DLD1 (cell line): ENCODE data around the gene KRTAP5-4.
"Not testable (repeated sequence)": the region's sequence is repeated elsewhere in the genome, so short reads cannot be mapped to it uniquely, and the experiment has no call there.

Source experiments
- in situ Hi-C: cut with HindIII; loops from 2 replicates; pipeline ENCODE4 v1.10.0; 2017; ENCODE audit warnings: low sequenced_read_pairs

KRTAP5-4 gene

DNA sequence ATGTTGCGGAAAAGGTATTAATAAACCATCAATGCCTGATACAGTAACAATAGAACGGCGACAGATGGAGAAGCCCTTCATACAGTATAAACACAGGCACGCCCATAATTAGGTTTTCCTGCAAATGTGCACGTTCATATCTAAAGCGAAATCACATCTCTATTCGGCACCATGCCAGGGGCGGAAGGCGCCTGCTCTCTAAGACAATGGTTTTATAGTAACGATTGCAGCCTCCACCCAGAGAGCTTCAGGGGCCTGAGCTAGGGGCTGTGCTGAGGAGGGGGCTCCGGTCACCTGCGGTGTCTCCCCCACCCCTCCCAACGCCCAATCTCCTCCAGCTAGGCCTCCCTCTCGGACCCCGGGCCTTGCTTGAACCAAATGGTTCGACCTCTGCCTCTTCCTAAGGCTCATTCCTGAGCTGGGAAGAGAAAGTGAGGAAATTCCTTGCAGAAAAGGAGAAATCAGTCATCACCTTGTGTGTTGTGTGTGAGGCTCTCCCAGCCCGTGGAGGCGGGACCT is 17.2 kb upstream of the KRTAP5-4 start:
- in situ Hi-C loops, result no loop called here

GRCh38 chr11:1638344-1638743 is 16.4 kb upstream of the KRTAP5-4 start:
- in situ Hi-C loops, result no loop called here

DNA sequence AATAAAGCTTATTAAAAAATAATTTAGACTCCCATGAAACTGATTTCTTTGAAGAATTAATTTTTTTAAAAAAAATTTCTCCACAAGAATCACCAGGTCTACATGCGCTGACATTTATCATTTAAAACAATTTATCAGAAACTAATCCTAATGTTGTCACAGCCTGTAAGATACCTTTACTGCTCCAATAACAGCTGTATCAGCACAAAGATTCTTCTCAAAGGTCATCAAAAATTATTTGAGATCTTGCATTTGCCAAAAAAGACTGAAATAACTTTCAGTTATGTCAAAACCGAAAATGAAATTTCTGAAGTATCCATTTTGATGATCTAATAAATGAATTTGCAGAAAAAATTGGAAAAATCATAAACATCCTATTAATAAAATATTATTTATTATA is 15.7 kb upstream of the KRTAP5-4 start:
- in situ Hi-C loops, result no loop called here

- in situ Hi-C loops, result no loop called here
Observed at GRCh38 chr11:1636291-1636950, 14.5 kb upstream of the KRTAP5-4 start.

GRCh38 chr11:1633864-1634263 is 11.9 kb upstream of the KRTAP5-4 start:
- in situ Hi-C loops, result no loop called here

DNA sequence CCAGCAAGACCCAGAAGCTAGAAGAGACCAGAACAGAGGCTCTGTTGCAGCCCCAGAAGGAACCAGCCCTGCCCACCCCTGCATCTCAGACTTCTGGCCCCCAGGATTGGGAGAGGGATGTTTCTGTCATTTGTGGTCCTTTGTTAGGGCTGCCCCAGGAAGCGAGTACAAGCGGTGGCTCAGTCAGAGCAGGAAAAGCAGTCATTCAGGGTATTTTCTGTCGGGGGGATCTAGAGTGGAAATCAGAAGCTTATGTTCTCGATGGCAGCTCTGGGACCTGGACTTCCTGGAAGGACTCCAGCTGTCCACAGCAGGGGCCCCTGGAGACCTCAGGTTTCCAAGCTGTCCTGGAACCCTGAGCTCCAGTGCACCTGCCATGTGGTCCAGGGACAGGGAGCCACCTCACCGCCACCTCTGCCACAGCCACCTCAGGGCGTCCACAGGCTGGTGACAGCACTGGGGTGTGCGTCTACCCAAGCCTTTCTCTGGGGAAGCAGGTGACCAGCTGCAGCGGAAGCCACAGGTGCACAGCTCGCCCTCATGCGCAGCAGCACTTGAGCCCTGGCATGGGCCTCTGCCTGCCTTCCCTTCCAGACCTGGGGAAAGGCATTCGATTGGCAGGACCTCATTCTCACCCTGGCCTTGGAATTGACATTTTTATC is 10.2 kb upstream of the KRTAP5-4 start:
- in situ Hi-C loops, result no loop called here

GRCh38 chr11:1631066-1631568 is 9.2 kb upstream of the KRTAP5-4 start:
- in situ Hi-C loops, result no loop called here

- in situ Hi-C loops, result no loop called here
Observed at GRCh38 chr11:1630271-1630670, 8.3 kb upstream of the KRTAP5-4 start.

- in situ Hi-C loops, result loop anchor here (10.0 kb wide), 1 partner anchor 515 kb away; no protein-coding TSS in a partner anchor
Observed at GRCh38 chr11:1629326-1630185, 7.6 kb upstream of the KRTAP5-4 start, which contains the start of gene KRTAP5-5. Gene KRTAP5-5 (plus strand): TSS chr11:1629775. CDS start chr11:1629841, 66 bp downstream.

DNA sequence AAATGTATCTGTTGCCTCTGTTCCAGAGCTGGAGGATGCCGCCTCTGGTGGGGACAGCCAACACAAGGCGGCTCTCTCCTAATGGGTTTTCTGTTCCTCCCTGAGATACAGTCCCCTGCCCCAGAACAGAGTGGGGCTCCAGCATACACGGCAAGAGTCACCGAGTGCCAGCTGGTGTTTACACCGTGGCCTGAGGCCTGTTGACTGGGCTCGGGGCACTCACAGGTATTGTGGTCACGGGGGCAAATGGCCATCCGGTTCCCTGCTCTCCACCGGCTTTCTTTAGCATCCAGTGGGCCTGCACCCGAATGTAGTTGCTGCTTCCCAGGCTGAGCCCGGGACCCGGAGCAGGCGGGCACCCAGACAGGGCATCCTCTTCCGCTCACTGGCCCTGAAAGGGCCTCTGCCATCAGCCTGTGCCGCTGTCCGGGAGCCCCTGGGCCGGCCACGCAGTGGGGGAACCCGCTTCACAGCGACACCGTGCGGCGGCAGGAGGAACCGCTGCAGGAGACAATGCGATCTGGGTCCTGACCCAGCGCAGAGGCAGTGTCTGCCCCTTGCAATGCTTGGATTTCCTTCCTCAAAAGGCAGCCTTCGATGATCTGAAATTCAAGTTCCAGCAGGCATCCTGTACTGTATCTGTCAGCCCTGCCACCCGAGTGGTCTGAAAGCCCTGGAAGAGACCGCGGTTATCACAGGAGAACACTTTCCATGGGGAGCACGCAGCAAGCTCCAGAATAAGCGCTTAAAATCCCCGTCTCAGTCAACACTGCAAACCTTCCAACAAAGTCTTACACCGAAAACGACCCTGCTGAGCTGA is 6.8 kb upstream of the KRTAP5-4 start:
- in situ Hi-C loops, result loop anchor here (10.0 kb wide), 1 partner anchor 516 kb away; no protein-coding TSS in a partner anchor

DNA sequence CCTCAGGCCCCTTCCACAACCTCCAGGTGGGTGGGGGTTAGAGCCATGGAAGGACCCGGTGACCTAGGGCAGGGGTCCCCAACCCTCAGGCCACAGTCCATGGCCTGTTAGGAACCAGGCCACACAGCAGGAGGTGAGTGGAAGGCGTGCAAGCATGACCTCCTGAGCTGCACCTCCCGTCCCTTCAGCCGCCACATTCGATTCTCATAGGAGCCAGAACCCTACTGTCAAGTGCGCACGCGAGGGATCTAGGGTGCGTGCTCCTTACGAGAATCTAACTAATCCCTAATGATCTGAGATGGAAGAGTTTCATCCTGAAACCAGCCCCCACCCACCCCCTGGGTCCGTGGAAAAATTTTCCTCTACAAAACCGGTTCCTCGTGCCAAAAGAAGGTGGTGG is 3.6 kb upstream of the KRTAP5-4 start:
- in situ Hi-C loops, result loop anchor here (10.0 kb wide), 1 partner anchor 519 kb away; no protein-coding TSS in a partner anchor

- in situ Hi-C loops, result loop anchor here (5.0 to 10.0 kb wide), 2 partner anchors 87 to 520 kb away; no protein-coding TSS in a partner anchor
Observed at GRCh38 chr11:1624621-1625020, 2.7 kb upstream of the KRTAP5-4 start.

- in situ Hi-C loops, result loop anchor here (5.0 to 10.0 kb wide), 2 partner anchors 86 to 521 kb away; no protein-coding TSS in a partner anchor
Observed at GRCh38 chr11:1623716-1624115, 1.8 kb upstream of the KRTAP5-4 start.

DNA sequence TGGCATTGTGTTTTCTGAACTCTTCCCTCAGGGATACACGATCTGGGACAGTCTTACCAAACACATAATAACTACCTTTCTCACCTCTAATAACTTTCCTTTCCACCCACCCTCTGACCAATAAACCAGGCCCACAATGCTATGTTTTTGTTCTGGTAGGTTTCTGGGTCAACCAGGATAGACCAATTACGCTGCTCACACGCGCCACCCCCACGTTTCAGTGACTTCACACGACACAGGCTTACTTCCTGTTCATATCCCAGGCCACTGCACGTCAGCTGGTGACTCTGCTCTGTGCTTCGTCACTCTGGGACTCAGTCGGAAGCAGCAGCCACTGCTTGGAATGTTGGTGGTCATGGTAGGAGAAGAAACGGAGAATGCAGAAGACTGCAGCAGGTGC is 2.5 kb downstream of the KRTAP5-4 start:
- in situ Hi-C loops, result no loop called here

- in situ Hi-C loops, result no loop called here
Observed at GRCh38 chr11:1618231-1618630, 3.7 kb downstream of the KRTAP5-4 start.

DNA sequence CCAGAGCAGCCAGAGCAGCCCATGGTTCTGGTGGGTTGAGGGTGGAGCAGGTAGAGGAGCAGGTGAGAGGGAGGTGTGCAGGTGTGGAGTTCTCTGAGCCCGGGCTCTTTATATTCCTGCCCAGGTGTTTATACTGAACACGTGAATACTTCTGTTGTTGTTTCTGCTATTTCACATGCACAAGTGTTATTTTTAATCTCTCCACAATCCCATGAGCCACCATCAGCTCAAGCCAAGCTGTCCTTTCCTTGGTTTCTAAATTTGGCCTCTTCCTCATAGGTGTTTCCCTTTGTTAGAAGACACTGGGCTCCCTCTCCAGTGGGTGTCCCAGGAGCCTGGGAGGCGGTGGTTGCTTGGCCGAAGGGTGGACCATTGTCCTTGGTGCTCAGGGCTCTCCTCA is 13.6 kb downstream of the KRTAP5-4 start, which contains the start of gene KRTAP5-3:
TSS of gene KRTAP5-3 (minus strand) at position 101 of the 400 bp plus-strand sequence. CDS start at position 23, 78 bp downstream.
- in situ Hi-C loops, result no loop called here

DNA sequence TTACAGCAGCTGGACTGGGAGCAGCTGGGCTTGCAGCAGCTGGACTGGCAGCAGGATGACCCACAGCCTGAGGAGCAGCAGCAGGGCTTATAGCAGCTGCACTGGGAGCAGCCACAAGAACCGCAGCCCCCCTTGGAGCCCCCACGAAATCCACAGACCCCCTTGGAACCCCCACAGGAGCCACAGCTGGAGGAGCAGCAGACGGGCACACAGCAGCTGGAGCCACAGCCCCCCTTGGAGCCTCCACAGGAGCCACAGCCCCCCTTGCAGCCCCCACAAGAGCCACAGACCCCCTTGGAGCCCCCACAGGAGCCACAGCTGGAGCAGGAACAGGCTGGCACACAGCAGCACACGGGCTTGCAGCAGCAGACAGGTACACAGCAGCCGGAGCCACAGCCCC is 14.0 kb downstream of the KRTAP5-4 start:
- in situ Hi-C loops, result not testable (repeated sequence)

- in situ Hi-C loops, result not testable (repeated sequence)
Observed at GRCh38 chr11:1607156-1607845, 14.6 kb downstream of the KRTAP5-4 start.

DNA sequence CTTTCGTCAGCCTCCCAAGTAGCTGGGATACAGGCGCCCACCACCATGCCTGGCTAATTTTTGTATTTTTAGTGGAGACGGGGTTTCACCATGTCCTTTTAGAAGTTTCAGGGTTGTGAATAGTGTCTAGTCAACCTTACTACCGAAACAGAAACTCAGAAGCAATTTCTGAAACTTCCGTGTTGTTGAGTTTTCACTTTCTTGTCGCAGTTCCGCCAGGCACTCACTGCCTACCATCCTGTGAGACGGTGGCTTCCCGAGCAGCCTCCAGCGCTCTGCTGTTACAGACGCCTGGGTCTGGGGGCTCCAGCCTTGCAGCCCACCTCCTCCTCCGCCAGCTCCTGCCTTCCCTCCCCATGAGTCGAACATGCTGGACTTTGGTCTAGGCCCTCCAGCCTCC is 16.0 kb downstream of the KRTAP5-4 start:
- in situ Hi-C loops, result not testable (repeated sequence)
